ENCODE data around the gene ELFN1. TPM values are rescaled to one million over a fixed set of nuclear protein-coding genes. Genes with fewer than 3 reads are reported as not detected.

The ELFN1 gene
- 9.3 TPM for polyA plus RNA-seq (ENCODE audit: insufficient read length)
- long read RNA-seq, donor 1, partial matches to known transcripts = 0 of 7 reads
- long read RNA-seq, donor 1, other reads (novel, unspliced or antisense) = 5 of 7 reads
- long read RNA-seq, donor 2, partial matches to known transcripts = 0 of 2 reads
- long read RNA-seq, donor 2, other reads (novel, unspliced or antisense) = 0 of 2 reads
- long read RNA-seq, donor 3, partial matches to known transcripts = 0 of 2 reads
- long read RNA-seq, donor 3, other reads (novel, unspliced or antisense) = 0 of 2 reads
- long read RNA-seq, donor 4, partial matches to known transcripts = 0 of 1 reads
- long read RNA-seq, donor 4, other reads (novel, unspliced or antisense) = 0 of 1 reads
- long read RNA-seq, donor 5, partial matches to known transcripts = 0 of 1 reads
- long read RNA-seq, donor 5, other reads (novel, unspliced or antisense) = 0 of 1 reads
- long read RNA-seq, donor 6, partial matches to known transcripts = 0 of 9 reads
- long read RNA-seq, donor 6, other reads (novel, unspliced or antisense) = 6 of 9 reads
- long read RNA-seq, donor 7, partial matches to known transcripts = 0 of 2 reads
- long read RNA-seq, donor 7, other reads (novel, unspliced or antisense) = 0 of 2 reads
- long read RNA-seq, donor 8, partial matches to known transcripts = 0 of 1 reads
- long read RNA-seq, donor 8, other reads (novel, unspliced or antisense) = 0 of 1 reads

DNA sequence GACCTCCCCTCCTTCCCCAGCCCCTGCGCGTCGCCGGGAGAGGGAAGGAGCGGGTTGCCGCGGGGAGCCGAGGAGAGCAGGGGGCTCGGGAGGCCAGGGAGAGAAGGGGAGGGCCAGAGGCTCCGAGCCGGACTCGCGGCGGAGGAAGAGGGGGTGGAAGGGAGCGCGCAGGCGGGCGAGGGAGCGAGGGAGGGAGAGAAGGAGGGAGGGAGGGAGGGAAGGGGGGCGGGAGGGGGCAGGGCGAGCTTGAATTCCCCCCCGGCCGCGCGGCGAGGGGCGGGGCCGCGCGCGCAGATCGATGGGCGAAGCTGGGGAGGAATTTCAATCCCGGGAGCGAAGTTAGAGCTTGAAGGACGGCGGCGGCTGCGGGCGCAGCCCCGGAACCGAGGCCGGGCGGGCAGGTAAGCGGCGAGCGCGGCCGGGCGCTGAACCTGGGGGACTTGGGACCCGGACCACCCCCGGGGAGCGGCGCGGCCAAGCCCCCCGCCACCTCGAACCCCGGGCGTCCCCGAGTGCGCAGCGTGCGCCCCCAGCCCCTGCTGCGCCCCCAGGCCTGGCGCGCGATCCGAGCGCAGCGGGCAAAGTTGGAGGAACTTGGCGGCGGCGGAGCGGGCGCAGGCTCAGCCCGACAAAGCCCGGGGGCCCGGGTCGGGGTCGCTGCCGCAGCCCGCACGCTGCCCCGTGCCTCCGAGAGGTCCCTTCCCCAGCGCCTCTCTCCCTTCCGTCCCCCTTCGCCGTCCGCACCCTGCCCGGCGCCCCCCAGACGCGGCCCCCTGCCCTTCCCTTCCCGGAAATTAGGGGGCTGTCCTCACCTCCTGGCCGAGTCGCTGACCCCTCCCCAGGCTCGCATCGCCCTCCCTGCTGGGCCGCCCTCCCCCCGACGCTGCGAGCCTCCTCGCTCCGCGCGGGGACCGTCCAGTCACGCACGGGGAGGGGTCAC lies at the start of gene ELFN1:
Gene ELFN1, plus strand, starts transcription at position 324 of the 940 bp plus-strand sequence. CDS start 74,320 bp downstream, outside the sequence.
- DNase-seq = peak; percentile 76

DNA sequence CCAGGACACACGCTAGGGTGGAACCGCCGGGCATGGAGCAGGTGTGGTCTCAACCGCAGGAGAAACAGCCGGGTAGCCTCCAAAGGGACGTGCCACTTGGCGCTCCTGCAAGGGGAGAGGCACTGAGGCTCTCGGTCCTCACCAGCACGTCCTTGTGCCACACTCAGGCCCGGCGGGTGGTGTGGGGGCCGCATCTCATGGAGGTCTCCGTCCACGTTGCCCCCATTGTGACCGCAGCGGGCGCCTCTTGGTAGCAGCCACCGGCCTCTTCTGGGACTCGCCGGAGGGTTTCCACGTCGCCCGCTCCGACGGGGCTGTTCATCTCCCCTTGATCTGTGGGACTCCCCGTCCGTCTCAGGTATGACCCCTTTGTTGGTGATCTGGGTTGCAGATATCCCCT lies 49.2 kb upstream of the ELFN1 start:
- DNase-seq = no peak

- DNase-seq = no peak
Measured at GRCh38 chr7:1621718-1622117, 48.4 kb upstream of the ELFN1 start.

DNA sequence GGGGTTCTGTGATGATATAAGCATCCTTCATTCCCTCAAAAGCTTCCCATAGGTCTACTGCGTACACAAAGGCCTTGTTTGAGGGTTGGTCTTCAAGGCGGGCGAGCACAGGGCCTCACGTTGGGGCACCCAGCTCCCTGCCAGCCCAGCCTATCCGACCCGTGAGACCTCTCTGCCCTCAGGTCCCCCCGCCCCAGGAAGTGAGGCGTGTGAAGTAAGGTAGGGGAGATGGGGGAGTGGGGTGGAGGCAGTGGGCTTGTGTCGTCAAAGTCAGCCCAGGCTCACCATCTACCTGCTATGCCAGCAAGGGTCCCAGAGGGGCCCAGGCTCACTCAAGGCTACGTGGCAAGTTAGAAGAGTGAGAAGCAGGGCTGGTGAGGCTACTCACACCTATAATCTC lies 47.6 kb upstream of the ELFN1 start:
- no peak for DNase-seq

- no peak for DNase-seq
Measured at GRCh38 chr7:1623810-1624209, 46.3 kb upstream of the ELFN1 start.

- no peak for DNase-seq
Measured at GRCh38 chr7:1624999-1625927, 44.8 kb upstream of the ELFN1 start.

DNA sequence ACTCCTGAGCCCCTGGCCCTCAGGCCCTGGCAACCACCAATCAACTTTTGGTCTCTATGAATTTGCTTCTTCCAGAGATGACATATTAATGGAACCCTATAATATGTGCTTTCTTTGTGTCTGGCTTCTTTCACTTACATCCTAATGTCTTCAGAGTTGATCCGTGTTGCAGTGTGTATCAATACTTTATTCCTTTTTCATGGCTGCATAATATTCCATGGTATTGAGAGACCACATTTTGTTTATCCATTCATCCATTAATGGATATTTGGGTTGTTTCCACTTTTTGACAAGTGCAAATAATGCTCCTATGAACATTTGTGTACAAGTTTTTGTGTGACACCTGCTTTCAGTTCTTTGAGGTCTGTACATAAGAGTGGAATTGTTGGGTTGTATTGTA lies 43.3 kb upstream of the ELFN1 start:
- DNase-seq = no peak

DNA sequence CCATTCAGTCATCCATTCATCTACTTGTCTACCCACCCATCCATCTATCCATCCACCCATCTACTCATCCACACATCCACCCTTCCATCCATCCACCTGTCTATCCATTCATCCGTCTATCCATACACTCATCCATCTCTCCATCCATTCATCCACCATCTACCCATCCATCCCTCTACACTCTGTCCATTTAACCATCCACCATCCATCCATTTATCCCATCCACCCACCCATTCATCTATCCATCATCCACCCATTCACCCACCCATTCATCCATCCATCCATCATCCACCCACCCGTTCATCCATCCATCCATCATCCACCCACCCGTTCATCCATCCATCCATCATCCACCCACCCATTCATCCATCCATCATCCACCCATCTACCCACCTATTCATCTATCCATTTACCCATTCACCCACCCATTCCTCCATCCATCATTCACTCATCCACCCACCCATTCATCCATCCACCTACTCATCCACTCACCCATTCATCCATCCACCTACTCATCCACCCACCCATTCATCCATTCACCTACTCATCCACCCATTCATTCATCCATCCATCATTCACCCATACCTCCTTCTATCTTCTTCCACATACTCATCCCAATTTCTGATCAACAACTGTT lies 39.3 kb upstream of the ELFN1 start:
- no peak for DNase-seq

- DNase-seq = no peak
Measured at GRCh38 chr7:1631678-1632077, 38.4 kb upstream of the ELFN1 start.

GRCh38 chr7:1632506-1632905 lies 37.6 kb upstream of the ELFN1 start:
- no peak for DNase-seq

DNA sequence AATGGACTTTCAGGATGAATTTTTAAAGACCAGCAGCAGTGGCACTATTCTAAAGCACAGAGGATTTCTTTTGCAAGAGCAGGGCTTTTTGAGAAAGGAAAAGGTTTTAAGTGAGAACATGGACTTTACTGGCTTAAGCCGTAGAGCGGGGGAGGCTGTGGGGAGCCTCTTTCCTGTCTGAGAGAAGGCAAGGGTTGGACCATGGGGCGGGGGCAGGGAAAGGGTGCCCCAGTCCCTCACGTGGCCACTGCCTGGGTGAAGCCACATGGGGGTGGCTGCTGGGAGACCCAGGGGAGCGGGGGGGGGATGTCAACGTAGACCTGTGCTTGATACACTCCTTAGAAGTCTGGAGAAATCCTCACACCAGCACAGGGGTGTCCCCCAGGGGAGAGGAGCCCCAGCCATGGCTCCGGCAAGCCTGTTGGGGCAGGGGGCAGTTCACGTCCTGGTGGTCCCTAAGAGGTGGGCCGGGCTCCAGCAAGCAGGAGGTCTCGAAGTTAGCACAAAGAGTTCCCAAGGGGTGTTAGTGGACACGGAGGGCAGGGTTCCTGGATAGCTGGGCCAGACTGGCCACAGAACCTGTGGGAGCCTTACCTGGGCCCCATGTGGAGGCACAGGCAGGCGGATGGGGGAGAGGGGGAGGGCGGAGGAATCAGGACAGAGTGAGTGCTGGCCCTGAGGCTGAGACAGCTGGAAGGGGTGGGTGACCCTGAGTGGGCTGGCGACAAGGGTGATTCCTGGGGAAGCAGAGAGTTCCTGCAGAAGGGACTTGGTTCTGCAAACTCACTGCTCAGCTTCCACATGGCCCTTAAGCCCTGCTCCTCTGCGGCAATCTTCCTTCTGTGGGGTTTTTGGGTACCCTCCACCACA lies 36.9 kb upstream of the ELFN1 start:
- no peak for DNase-seq

DNA sequence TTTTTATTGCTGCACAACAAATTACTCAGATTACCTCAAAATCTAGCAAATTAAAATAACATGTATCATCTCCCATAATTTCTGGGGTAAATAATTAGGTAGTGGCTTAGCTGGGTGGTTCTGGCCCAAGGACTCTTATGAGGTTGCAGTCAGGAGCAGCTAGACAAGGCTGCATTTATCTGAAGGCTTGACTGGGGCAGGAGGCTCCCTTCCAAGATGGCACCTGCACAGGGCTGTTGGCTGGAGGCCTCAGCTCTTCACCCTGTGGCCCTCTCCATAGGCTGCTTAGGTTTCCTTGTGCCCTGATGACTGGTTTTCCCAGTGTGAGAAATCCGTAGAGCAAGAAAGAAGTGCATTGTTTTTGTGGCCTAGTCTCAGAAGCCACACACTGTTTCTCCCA lies 34.7 kb upstream of the ELFN1 start:
- DNase-seq = no peak

GRCh38 chr7:1637155-1637554 lies 32.9 kb upstream of the ELFN1 start:
- DNase-seq = no peak

DNA sequence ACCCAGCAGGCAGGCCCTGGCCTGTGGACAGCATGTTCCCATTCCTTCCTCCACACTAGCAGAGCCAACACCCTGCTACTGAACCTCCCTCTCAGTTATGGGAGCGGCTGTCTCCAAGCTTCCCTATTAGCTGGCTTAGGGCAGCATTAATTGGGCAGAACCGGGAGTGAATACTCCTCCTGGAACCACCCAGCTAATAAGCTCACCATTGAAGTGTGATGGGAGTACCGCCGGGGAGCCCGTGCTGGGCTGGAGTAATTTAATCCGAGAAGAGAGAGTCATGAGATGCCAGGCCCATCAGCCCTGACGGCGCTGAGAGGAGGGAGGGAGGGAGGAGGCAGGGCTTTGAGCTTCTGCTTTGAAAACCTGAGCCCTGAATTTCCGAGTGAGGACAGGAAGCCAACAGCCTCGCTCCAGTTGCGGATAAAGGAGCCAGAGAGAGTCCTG lies 31.8 kb upstream of the ELFN1 start:
- peak; percentile 88 for DNase-seq

DNA sequence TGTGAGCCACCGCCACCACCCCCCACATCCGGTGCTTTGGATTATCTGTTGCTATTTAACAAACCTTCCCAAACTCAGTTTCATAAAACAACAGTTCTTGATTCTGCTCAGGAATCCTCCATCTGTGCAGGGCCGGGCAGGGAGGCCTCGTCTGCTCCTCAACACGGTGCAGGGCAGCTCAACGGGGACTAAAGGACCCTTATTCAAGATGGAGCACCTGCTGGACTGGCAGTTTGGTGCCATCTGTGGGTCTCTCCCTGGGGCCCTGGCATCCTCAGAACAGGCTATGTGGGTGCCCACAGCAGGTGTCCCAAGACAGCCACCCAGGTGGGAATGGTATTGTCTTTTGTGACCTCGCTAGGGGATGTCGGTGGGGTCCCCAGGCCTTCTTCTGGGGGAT lies 31.0 kb upstream of the ELFN1 start:
- no peak for DNase-seq

DNA sequence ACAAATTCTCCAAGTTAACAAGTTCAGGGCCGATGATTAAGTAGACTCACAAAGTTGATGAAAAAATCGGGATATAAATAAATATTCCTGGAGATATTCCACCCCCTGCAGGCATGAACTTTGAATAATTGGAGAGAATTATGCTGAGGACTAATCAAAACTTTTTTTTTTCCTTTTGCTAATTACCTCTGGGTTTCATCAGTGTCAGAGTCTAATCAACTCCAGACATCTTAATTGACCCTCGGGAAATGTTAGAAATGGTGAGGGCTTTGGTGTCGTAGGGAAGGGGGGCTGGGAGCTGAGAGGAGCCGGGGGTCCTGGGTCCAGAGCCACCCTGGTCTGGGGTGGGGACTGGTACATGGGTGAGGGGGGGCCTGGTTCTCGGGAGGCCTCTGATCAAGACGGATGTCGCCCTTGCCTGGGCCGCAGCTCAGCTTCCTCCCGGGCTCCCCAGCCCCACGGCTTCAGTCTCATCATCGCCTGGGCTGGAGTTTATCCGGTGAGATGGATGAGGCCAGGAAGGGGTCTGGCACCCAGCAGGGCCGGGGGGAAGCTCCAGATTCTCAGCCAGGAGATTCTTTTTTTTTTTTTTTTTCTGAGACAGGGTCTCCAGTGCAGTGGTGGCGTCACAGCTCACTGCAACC lies 30.4 kb upstream of the ELFN1 start:
- no peak for DNase-seq

DNA sequence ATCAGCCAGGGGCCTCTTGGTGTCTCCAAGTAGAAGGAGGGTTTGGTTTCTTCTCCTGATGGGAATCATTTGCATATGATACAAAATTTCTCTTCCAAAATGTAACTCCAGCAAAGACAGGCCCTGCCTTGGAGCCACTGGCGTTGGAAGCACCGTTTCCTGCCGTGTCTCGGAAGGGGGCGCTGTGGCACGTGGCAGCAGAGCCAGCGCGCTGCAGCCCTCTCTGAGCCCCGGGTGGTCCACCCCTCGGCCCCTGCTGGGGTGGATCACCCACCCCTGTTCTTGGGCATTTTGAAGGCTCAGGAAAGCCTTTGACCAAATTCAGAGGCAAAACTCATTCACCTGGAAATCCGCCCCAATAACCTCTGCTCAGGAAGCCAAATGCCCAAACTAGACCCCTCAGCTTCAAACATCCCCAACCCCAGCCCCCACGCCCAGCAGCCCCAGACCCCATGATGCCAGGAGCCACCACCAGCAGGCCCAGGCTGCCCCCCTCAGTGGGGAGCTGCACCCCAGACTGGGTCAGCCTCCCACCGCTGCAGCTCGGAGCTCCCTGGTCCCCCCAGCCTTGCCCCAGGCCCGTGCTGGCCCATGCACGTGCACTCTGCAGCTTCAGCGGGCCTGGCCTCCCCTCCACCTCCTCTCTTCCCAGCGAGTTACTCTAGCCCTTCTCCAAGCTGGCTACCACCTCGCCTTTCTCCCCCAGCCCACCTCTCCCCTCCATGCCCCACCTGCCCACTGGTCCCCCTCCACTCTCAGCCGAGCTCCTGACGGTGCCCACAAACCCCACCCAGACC lies 29.5 kb upstream of the ELFN1 start:
- no peak for DNase-seq

DNA sequence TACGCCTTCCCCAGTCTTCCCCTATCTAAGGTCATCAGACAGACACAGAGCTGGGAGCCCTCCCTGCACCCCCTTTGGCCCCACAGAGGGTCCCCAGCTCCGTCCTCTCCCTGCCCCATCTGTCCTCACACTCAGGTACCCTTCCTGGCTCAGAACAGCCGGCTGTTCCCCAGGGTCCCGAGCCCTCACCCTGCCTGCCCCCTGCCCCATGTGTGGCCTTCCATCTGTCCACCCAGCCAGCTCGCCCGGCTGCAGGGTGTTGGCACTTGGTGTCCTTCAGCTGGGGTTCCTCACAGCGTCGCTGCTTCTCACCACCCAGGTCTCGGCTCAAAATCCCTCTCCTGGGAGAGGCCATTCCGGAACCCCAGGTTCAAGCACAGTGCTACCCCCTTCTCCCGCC lies 28.9 kb upstream of the ELFN1 start:
- DNase-seq = no peak
